ES-I3 (cell line): ENCODE measurements around the gene ZNF43.
A peak's percentile ranks its signal among the peaks of the same experiment; 100 is the strongest.
"Not testable (repeated sequence)": the region's sequence is repeated elsewhere in the genome, so short reads cannot be mapped to it uniquely, and the experiment has no call there.

Source experiments
- H3K36me3 ChIP-seq: 2 replicates; pipeline ENCODE4 v1.6.1; 2013; ENCODE audit warnings: mild to moderate bottlenecking, low read length, control low read depth, moderate library complexity; ENCODE audit not compliant: insufficient read depth
- H3K4me1 ChIP-seq: 2 replicates; pipeline ENCODE4 v1.6.1; 2013; ENCODE audit warnings: mild to moderate bottlenecking, control low read depth, low read length; ENCODE audit not compliant: insufficient read depth
- H3K9ac ChIP-seq: 2 replicates; pipeline ENCODE4 v1.6.1; 2013; ENCODE audit warnings: low read depth, mild to moderate bottlenecking, low read length, moderate library complexity
- H3K9me3 ChIP-seq: 2 replicates; pipeline ENCODE4 v1.6.1; 2013; ENCODE audit warnings: mild to moderate bottlenecking, low read length, moderate library complexity; ENCODE audit not compliant: control insufficient read depth, insufficient read depth

ZNF43 gene

GRCh38 chr19:21841081-21841480, 5.1 kb upstream of the ZNF43 start:
- Histone ChIP-seq H3K9ac (no peak overlapping the region), H3K36me3 (peaks cover 42% of the 10 kb centered on the region), H3K9me3 (no peaks in the 10 kb centered on the region), H3K4me1 (no peaks in the 10 kb centered on the region; the same call in 1 of the 2 replicates)

DNA sequence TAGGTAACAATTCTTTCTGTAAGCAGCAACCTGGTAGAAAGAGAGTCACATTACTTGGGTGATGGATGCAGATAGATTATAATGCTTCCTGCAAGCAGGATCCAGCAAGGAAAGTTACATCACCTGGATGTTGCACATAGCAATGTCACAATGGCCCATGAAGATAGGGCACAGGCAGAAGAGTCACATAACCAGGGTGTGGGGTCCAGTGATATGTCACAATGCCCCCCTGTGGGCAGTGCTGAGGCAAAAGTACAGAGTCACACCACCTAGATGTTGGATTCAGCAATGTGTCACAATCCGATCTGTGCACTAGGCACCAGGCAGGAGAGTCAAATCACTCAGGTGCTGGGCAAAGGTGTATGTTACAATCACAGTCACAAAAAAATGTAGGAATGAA, 4.0 kb upstream of the ZNF43 start:
- Histone ChIP-seq H3K9me3 (no peaks in the 10 kb centered on the region), H3K36me3 (peaks cover 33% of the 10 kb centered on the region), H3K4me1 (no peaks in the 10 kb centered on the region; the same call in 1 of the 2 replicates), H3K9ac (no peak overlapping the region)

- H3K9ac ChIP-seq: no peak overlapping the region
- peaks cover 24% of the 10 kb centered on the region for H3K36me3 ChIP-seq
- H3K4me1 ChIP-seq: no peaks in the 10 kb centered on the region; the same call in 1 of the 2 replicates
- H3K9me3 ChIP-seq: no peaks in the 10 kb centered on the region
Observed at GRCh38 chr19:21838646-21839045, 2.7 kb upstream of the ZNF43 start.

GRCh38 chr19:21835429-21835809, 563 bp downstream of the ZNF43 start:
- no peaks in the 10 kb centered on the region; the same call in 1 of the 2 replicates for H3K4me1 ChIP-seq
- H3K9ac ChIP-seq: peak overlapping the region; percentile 79
- peaks cover 3% of the 10 kb centered on the region for H3K36me3 ChIP-seq
- peaks cover 4% of the 10 kb centered on the region; the same call in 1 of the 2 replicates for H3K9me3 ChIP-seq

DNA sequence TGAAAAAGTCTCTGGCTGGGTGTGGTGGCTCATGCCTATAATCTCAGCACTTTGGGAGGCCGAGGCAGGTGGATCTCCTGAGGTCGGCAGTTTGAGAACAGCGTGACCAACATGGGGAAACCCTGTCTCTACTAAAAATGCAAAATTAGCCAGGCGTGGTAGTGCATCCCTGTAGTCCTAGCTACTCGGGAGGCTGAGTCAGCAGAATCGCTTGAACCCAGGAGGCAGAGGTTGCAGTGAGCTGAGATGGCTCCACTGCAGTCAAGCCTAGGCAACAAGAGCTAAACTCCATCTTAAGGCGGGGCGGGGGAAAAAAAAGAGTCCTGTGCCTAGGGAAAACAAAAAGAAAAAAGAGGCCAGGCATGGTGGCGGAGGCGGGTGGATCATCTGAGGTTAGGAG, 2.2 kb downstream of the ZNF43 start:
- Histone ChIP-seq H3K4me1 (no peaks in the 10 kb centered on the region; the same call in 1 of the 2 replicates), H3K9me3 (peaks cover 4% of the 10 kb centered on the region; the same call in 1 of the 2 replicates), H3K36me3 (no peaks in the 10 kb centered on the region; the same call in none of the 2 replicates), H3K9ac (no peak overlapping the region)

DNA sequence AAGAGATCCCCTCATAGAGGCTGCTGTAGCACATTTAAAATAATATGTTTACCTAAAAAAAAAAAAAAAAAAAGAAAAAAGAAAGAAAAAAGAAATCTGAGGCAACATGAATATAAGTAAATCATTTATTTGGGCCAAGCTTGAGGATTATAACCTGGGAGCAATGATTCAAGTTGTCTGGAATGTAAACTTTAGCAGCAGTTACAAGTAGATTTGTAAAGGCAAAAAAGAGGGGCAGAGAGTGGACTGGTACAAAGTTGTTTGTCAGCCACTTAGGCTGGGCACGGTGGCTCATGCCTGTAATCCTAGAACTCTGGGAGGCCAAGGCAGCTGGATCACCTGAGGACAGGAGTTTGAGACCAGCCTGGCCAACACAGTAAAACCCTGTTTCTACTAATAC, 11.3 kb downstream of the ZNF43 start:
- H3K4me1 ChIP-seq: no peaks in the 10 kb centered on the region
- no peak overlapping the region for H3K9ac ChIP-seq
- H3K36me3 ChIP-seq: peaks cover 5% of the 10 kb centered on the region
- H3K9me3 ChIP-seq: peaks cover 7% of the 10 kb centered on the region

- Histone ChIP-seq H3K4me1 (no peaks in the 10 kb centered on the region), H3K9me3 (peaks cover 7% of the 10 kb centered on the region), H3K9ac (no peak overlapping the region), H3K36me3 (peaks cover 8% of the 10 kb centered on the region)
Observed at GRCh38 chr19:21823224-21823623, 12.8 kb downstream of the ZNF43 start.

- Histone ChIP-seq H3K9ac (no peak overlapping the region), H3K4me1 (no peaks in the 10 kb centered on the region), H3K36me3 (peaks cover 41% of the 10 kb centered on the region), H3K9me3 (peaks cover 57% of the 10 kb centered on the region)
Observed at GRCh38 chr19:21812448-21812847, 23.5 kb downstream of the ZNF43 start.

DNA sequence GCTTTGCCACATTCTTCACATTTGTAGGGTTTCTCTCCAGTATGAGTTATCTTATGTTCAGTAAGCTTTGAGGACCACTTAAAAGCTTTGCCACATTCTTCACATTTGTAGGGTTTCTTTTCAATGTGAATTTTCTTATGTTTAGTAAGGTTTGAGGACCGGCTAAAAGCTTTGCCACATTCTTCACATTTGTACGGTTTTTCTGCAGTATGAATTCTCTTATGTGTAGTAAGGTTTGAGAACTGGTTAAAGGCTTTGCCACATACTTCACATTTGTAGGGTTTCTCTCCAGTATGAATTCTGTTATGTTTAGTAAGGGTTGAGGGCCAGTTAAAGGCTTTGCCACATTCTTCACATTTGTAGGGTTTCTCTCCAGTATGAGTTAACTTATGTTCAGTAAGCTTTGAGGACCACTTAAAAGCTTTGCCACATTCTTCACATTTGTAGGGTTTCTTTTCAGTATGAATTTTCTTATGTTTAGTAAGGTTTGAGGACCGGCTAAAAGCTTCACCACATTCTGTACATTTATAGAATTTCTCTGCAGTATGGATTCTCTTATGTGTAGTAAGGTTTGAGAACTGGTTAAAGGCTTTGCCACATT, 27.5 kb downstream of the ZNF43 start:
- peaks cover 22% of the 10 kb centered on the region for H3K36me3 ChIP-seq
- not testable (repeated sequence) for H3K4me1 ChIP-seq, H3K9ac ChIP-seq
- peaks cover 55% of the 10 kb centered on the region for H3K9me3 ChIP-seq

DNA sequence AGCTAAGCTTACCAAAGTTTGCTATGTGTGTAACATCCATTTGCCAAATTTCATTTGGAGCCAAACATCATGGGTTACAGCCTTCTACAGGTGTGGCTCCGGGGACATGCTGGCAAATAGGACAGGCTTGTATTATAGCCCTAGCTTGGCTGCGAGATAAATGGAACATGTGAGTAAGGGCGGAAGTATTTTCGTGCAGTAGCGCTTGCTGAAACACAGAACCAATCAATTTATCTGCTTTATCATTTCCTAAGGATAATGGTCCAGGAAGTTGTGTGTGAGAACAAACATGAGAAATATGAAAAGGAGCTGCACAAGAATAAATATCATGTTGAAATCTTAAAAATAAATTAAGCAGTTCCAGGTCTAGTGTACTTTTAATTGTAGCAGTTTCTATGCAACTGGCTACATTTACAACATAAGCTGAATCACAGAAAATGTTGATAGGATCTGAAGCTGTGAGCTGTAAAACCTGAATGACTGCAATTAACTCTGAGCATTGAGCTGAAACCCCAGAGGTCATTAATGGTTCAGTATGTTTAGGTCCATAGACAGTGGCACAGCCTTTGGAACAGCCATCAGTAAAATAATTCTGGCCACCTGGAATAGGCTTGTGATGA, 46.4 kb downstream of the ZNF43 start:
- H3K9me3 ChIP-seq: peaks cover 2% of the 10 kb centered on the region; the same call in 1 of the 2 replicates
- H3K4me1 ChIP-seq: no peaks in the 10 kb centered on the region
- no peak overlapping the region for H3K9ac ChIP-seq
- H3K36me3 ChIP-seq: no peaks in the 10 kb centered on the region

- Histone ChIP-seq H3K4me1 (no peaks in the 10 kb centered on the region), H3K36me3 (no peaks in the 10 kb centered on the region), H3K9me3 (peaks cover 2% of the 10 kb centered on the region; the same call in 1 of the 2 replicates)
Observed at GRCh38 chr19:21786936-21787335, 49.0 kb downstream of the ZNF43 start.

DNA sequence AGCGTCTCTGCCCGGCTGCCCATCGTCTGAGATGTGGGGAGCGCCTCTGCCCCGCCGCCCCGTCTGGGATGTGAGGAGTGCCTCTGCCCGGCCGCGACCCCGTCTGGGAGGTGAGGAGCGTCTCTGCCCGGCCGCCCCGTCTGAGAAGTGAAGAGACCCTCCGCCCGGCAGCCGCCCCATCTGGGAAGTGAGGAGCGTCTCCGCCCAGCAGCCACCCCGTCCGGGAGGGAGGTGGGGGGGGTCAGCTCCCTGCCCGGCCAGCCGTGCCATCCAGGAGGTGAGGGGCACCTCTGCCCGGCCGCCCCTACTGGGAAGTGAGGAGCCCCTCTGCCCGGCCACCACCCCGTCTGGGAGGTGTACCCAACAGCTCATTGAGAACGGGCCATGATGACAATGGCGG, 60.2 kb downstream of the ZNF43 start:
- H3K9me3 ChIP-seq, H3K36me3 ChIP-seq, H3K9ac ChIP-seq, H3K4me1 ChIP-seq: not testable (repeated sequence)

More at GRCh38 chr19:21786936-21787335, 49.0 kb downstream of the ZNF43 start:
- no peak overlapping the region for H3K9ac ChIP-seq

DNA sequence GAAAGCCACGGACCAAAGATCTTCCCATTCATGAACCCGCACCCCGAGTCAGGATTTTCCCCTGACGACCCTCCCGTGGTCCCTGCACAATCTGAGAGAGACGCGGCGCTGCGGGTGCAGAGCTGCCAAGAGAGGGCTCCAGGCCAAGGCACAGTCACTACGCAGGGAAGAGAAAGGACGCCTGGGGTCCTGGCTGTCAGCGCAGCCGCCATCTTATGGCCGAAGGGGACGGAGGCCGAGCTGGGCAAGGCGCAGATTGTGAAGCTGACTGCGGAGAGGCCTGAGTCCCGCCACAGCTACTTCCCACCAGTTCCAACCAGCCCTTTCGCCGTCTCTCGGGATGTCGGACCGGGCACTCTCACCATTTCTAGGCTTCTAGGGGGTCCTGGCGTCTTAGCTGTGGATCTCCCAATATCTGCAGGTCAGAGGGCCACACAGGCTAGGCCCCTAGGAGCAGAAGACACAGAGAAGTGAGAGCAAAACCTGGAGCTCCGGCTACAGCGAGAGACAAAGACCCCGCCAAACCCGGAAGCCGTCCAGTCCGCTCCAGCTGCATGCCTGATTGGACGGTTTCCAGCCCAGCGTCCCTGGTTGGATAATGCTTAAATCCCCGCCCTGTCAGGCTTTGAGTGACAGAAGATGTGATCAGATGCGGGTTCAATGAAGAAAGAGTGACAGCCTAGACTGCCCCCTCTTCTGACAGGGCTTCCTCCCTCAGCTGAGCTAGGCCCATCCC, 68.7 kb downstream of the ZNF43 start, which contains the start of gene ZNF100:
Gene ZNF100 (minus strand): TSS at position 515 of the 736 bp plus-strand sequence. CDS start 150 bp downstream, at position 365.
- peak within 1 kb of the TSS; percentile 100 for H3K9ac ChIP-seq
- H3K9me3 ChIP-seq: no peaks in the 10 kb centered on the region; the same call in 1 of the 2 replicates
- H3K36me3 ChIP-seq: peaks cover 17% of the 10 kb centered on the region
- no peaks in the 10 kb centered on the region for H3K4me1 ChIP-seq

GRCh38 chr19:21766705-21767064, 69.3 kb downstream of the ZNF43 start:
- H3K36me3 ChIP-seq: peaks cover 21% of the 10 kb centered on the region
- H3K4me1 ChIP-seq, H3K9me3 ChIP-seq: not testable (repeated sequence)
- H3K9ac ChIP-seq: peak overlapping the region; percentile 100
